Measurements from ENCODE around the gene KCNIP3. TPM values are rescaled to one million over a fixed set of nuclear protein-coding genes. Genes with fewer than 3 reads are reported as not detected.

KCNIP3 gene
- total RNA-seq, 1 donor from 2014 or later: 0.64 TPM

GRCh38 chr2:95374029-95374428, 76.9 kb downstream of the KCNIP3 start:
- no peaks in the 10 kb centered on the region for H3K79me2 ChIP-seq (ENCODE audit: low read depth)
- H3K27me3 ChIP-seq: no peaks in the 10 kb centered on the region
- TF ChIP-seq, protein P1, sequence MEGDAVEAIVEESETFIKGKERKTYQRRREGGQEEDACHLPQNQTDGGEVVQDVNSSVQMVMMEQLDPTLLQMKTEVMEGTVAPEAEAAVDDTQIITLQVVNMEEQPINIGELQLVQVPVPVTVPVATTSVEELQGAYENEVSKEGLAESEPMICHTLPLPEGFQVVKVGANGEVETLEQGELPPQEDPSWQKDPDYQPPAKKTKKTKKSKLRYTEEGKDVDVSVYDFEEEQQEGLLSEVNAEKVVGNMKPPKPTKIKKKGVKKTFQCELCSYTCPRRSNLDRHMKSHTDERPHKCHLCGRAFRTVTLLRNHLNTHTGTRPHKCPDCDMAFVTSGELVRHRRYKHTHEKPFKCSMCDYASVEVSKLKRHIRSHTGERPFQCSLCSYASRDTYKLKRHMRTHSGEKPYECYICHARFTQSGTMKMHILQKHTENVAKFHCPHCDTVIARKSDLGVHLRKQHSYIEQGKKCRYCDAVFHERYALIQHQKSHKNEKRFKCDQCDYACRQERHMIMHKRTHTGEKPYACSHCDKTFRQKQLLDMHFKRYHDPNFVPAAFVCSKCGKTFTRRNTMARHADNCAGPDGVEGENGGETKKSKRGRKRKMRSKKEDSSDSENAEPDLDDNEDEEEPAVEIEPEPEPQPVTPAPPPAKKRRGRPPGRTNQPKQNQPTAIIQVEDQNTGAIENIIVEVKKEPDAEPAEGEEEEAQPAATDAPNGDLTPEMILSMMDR (IDR thresholded peaks at IDR 0.05): no peak
- TF ChIP-seq EZH2phosphoT487 (IDR thresholded peaks at IDR 0.05) (no peak), EZH2 (IDR thresholded peaks at IDR 0.05) (no peak)
- no peaks in the 10 kb centered on the region for H4K20me1 ChIP-seq (ENCODE audit: low read depth)
- Mint-ChIP-seq H3K36me3 (no peaks in the 10 kb centered on the region), H3K4me1 (peaks cover 5% of the 10 kb centered on the region), H3K27ac (no peak overlapping the region), H3K4me3 (no peak overlapping the region), H3K27me3 (ENCODE audit: insufficient read depth, low read depth) (peaks cover 6% of the 10 kb centered on the region), H3K9me3 (no peaks in the 10 kb centered on the region)
- H3K4me2 ChIP-seq: no peak overlapping the region
- no peaks in the 10 kb centered on the region for H3K4me1 ChIP-seq
- no peak for DNase-seq (ENCODE audit: low spot score)
- H3K9ac ChIP-seq: no peak overlapping the region
- H2AFZ ChIP-seq (replicated peaks): no peak overlapping the region
- H3K27ac ChIP-seq: no peak overlapping the region
- no peaks in the 10 kb centered on the region for H3K9me3 ChIP-seq (ENCODE audit: low read depth)
- no peaks in the 10 kb centered on the region for H3F3A ChIP-seq (ENCODE audit: low read depth)
- no peak overlapping the region for H3K4me3 ChIP-seq
- H3K36me3 ChIP-seq: no peaks in the 10 kb centered on the region

DNA sequence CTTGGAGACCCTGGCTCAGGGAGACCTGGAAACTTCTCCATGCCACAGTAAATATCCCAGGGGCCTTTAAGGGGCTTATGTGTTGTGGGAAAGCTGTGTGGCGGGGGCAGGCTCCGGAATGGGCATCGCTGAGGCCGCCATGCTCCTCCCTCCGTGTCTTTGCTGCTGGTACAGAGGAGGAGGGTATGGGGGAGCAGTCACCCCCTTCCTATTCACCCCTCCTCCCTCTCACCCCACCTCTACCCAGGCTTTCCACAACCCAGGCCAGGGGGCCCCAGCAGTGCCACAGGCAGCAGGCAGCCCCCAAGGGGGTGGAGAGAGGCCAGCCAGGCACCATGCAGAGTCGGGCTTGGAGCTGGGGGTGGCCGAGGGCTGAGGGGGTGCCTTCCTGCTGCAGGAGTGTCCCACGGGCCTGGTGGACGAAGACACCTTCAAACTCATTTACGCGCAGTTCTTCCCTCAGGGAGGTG, 77.3 kb downstream of the KCNIP3 start:
- Histone ChIP-seq H3F3A (ENCODE audit: low read depth) (no peaks in the 10 kb centered on the region), H4K20me1 (ENCODE audit: low read depth) (no peaks in the 10 kb centered on the region), H3K36me3 (no peaks in the 10 kb centered on the region), H3K9ac (no peak overlapping the region), H3K9me3 (ENCODE audit: low read depth) (no peaks in the 10 kb centered on the region), H3K4me1 (peaks cover 4% of the 10 kb centered on the region), H3K4me2 (no peak overlapping the region), H3K27ac (no peak overlapping the region), H3K79me2 (ENCODE audit: low read depth) (no peaks in the 10 kb centered on the region), H3K27me3 (no peaks in the 10 kb centered on the region), H3K4me3 (no peak overlapping the region), H2AFZ (replicated peaks) (no peak overlapping the region)
- Mint-ChIP-seq H3K9me3 (no peaks in the 10 kb centered on the region), H3K36me3 (no peaks in the 10 kb centered on the region), H3K4me1 (peaks cover 6% of the 10 kb centered on the region), H3K4me3 (no peak overlapping the region), H3K27ac (no peak overlapping the region), H3K27me3 (ENCODE audit: insufficient read depth, low read depth) (peaks cover 6% of the 10 kb centered on the region)
- TF ChIP-seq, protein P1 (IDR thresholded peaks at IDR 0.05): no peak
- TF ChIP-seq EZH2phosphoT487 (IDR thresholded peaks at IDR 0.05): no peak
- no peak for TF ChIP-seq EZH2 (IDR thresholded peaks at IDR 0.05)
- no peak for DNase-seq (ENCODE audit: low spot score)

- Mint-ChIP-seq H3K4me1 (peaks cover 11% of the 10 kb centered on the region), H3K36me3 (no peaks in the 10 kb centered on the region), H3K27ac (no peak overlapping the region), H3K27me3 (ENCODE audit: insufficient read depth, low read depth) (peaks cover 6% of the 10 kb centered on the region), H3K4me3 (no peak overlapping the region), H3K9me3 (no peaks in the 10 kb centered on the region)
- Histone ChIP-seq H3K79me2 (ENCODE audit: low read depth) (no peaks in the 10 kb centered on the region), H3F3A (ENCODE audit: low read depth) (no peaks in the 10 kb centered on the region), H3K9ac (no peak overlapping the region), H3K27me3 (no peaks in the 10 kb centered on the region), H3K4me3 (no peak overlapping the region), H3K36me3 (no peaks in the 10 kb centered on the region), H3K9me3 (ENCODE audit: low read depth) (no peaks in the 10 kb centered on the region), H2AFZ (replicated peaks) (no peak overlapping the region), H3K4me2 (no peak overlapping the region), H3K27ac (no peak overlapping the region), H4K20me1 (ENCODE audit: low read depth) (no peaks in the 10 kb centered on the region), H3K4me1 (peaks cover 7% of the 10 kb centered on the region)
- DNase-seq (ENCODE audit: low spot score): no peak
- TF ChIP-seq, protein P1 (IDR thresholded peaks at IDR 0.05): no peak
Observed at GRCh38 chr2:95374921-95375471, 77.8 kb downstream of the KCNIP3 start.

Data from neural progenitor cell (in vitro differentiated cells).